ENCODE data around the gene VOPP1.

The VOPP1 gene

GRCh38 chr7:55507743-55508142 is 64.6 kb downstream of the VOPP1 start:
- DNase-seq: no peak

DNA sequence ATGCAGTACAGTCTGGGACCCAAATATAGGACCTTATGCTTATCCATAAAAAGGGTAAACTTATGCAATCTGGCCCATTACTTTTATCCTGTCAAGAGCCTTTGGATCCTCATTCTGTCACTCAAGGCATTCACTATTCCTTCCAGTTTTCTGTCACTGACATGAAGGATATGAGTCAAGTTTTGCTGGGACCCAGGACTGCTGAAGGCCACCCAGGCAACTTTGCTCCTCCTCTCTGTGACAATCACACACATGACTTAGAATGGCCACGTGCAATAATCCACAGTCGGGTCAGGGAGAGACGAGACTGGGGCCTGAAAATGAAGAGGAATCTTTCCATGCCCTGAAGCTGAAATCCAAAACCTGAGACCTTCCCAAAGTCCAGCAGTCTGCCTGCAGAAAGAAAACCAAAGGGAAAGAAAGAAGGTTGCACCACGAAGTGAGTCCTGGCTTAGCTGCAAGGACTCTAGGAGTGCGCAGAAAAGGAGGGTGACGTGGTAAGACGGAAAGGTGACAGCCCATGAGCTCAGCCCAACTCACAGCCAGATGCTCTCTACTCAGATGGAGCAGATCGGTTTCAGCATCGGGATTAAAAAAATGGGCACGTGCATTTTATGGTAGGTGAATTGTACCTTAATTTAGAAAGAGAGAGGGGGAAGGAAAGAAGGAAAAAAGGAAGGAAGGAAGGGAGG is 67.2 kb downstream of the VOPP1 start:
- DNase-seq: no peak

- DNase-seq: no peak
Measured at GRCh38 chr7:55504093-55504859, 68.0 kb downstream of the VOPP1 start.

- DNase-seq: no peak
Measured at GRCh38 chr7:55502858-55503440, 69.4 kb downstream of the VOPP1 start.

GRCh38 chr7:55502124-55502857 is 70.0 kb downstream of the VOPP1 start:
- DNase-seq: no peak

- no peak for DNase-seq
Measured at GRCh38 chr7:55501611-55502010, 70.7 kb downstream of the VOPP1 start.

- no peak for DNase-seq
Measured at GRCh38 chr7:55500117-55500756, 72.1 kb downstream of the VOPP1 start.

DNA sequence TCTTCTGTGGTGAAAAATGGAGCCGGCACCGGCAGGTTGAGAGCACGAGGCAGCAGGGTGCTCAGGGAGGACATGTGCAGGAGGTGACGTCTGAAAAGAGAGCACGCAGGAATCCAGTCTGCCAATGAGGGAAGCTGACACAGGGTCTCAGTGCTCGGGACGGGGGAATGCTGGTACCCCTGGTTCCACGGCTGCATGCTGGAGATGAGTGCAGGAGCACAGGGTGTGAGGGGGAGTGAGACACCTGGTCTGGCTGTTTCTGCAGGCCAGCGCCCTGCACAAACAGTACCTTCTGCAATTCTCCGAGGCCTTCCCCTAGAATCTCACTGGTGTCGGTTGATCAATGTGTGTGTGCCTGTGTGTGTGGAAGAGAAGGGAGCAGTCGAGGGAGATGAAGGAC is 72.7 kb downstream of the VOPP1 start:
- no peak for DNase-seq

- DNase-seq: no peak
Measured at GRCh38 chr7:55498770-55499169, 73.5 kb downstream of the VOPP1 start.

GRCh38 chr7:55498142-55498541 is 74.2 kb downstream of the VOPP1 start:
- DNase-seq: no peak

DNA sequence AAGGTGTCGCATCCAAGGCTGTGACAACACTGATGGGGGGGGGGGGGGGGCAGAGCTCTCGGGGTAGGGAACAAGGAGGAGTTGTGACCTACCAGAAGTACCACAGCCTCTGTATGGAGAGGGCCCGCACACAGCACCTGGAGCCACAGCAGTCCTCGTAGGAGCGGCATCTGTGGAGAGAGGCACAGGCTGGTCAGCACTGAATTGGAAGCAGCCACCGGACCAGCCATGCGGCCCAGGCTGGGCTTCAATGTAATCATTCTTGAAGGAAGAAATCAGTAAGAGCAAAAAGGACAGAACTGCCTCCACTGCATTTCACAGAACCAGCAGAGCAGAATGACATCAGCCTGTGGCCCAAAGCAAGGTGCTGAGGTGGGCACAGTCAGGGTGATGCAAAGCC is 74.8 kb downstream of the VOPP1 start:
- DNase-seq: no peak

DNA sequence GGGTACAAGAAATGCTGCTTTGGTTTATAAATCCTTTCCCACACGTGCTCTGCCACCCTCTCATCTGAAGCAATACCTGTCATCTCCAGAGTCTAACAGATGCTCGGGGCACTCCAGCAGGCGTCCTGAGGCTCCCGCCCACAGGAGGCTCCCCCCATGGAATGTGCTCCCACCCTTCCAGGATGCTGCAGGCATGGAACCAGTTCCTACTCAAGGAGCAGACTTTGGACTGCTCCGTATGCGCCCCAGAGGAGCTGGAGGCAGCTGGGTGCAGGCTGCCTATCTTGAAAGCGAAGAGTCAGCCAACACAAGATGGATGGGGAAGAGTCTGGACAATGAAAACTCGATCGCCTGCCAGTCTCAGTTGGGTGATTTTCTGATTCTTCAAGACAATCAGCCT is 75.4 kb downstream of the VOPP1 start:
- no peak for DNase-seq

DNA sequence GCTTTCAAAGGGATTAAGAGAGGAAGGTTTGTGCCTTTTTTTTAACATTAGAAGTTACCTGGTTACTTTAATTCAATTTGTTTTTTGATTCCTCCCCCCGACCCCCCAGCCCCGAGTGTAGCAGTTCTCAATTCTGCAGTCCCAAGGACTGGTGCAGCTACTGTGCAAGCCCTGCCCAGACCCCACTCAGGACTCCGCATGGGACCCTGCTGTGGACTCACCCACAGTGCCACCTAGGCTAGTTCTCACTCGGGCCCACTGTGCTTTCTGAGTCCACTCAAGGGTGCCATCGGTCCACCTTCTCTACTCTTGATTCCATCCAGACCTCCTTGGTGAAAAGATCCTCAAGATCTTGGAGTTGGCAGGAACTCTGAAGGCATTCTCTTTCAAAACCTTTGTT is 77.4 kb downstream of the VOPP1 start:
- DNase-seq: no peak

DNA sequence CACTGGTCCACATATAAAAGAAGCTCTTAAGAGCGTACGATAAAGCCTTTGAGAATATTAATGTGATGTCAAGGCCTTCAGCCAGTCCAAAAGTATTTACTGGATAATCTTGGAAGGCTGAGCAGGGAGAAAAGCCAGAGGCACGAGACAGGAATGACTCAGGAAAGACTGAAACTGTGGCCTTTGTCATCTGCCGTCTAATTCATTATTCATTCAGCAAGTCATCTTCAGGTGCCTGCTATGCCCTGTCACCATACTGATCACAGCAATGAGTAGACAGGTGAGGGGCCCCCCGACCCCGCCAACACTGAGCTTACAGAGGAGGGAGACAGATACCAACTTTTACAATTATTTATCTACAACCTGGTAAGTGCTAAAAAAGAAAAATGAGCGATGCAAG is 78.9 kb downstream of the VOPP1 start:
- DNase-seq: no peak

GRCh38 chr7:55491346-55491745 is 81.0 kb downstream of the VOPP1 start:
- no peak for DNase-seq

GRCh38 chr7:55490099-55490498 is 82.2 kb downstream of the VOPP1 start:
- no peak for DNase-seq

GRCh38 chr7:55489552-55489951 is 82.8 kb downstream of the VOPP1 start:
- no peak for DNase-seq

- no peak for DNase-seq
Measured at GRCh38 chr7:55488804-55489340, 83.4 kb downstream of the VOPP1 start.

GRCh38 chr7:55488216-55488615 is 84.1 kb downstream of the VOPP1 start:
- no peak for DNase-seq

DNA sequence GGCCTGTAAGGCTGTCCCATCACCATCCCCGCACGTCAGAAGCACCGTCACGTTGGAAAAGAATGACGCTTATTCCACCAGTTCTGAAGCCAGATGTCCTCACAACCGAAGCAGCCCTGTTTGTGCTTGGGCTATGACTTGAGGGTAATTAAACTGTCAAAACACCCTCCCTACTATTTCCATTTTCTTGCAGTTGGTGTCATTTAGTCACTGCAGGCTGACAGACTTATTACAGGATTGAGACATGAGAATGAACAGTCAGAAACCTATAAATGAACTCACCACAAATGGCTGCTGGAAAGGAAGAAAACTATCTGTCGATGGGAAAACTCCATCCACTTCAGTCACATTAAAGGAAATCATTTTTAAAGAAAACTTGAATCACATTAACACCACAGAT is 85.3 kb downstream of the VOPP1 start:
- peak; percentile 18 for DNase-seq

DNA sequence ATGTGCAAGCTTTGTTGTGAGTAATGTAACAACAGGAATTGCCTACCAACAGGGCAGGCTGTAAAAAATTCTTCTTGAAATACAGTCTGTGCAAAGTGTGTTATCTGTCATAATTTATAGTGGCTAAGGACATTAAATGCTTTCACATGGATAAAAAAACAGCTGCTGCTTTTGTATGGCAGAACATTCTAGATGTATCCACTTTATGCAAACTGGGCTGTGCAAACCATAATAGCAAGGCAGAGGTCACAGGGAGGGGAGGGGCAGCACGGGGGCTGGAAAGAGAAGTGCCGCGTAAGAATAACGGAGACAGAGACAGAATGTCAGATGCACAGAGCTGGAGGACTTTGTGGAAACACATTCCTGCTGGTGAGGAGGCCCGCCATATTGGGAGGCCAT is 86.1 kb downstream of the VOPP1 start:
- DNase-seq: peak; percentile 23

DNA sequence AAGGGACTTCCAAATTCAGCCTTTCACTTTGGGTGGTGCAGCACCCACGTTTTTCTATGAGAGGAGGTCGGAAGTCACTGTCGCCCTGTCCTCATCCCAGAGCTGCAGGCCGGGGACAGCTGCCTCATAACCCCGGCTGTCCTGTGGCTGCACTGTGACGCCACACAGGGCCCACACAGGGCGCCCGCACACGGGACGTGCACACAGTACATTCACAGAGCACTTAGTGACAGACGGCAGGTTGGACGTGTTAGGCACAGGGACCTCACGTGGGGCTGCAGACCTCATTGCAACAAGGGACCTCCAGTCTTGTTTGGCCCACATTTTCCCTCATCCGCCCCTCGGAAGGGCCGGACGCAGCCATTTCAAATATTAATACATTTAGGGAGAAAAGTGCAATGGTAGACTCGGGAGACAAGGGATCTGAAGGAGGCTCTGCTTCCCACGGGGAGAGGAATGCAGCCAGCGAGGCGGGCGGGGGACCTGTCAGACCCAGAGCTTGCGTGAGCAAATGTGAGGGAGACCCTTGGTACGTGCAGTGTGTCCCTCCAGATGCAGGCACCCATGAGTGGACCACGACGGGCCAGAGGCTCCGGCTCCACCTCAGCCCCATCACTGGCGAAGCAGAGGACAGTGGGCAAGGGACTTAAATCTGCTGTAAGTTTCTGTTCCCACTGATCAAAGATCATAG is 86.7 kb downstream of the VOPP1 start:
- DNase-seq: peak; percentile 21

Data from activated CD4-positive, CD25-positive, alpha-beta regulatory T cell treated with anti-CD3 and anti-CD28 coated beads, Interleukin-2, amount 50 U/mL, for 72 hours (primary cell).